Measurements from ENCODE around the gene KLK1. TPM values are rescaled to one million over a fixed set of nuclear protein-coding genes. Genes with fewer than 3 reads are reported as not detected.

KLK1 gene
- polyA plus RNA-seq, 1 donor from 2014 or later: not detected

DNA sequence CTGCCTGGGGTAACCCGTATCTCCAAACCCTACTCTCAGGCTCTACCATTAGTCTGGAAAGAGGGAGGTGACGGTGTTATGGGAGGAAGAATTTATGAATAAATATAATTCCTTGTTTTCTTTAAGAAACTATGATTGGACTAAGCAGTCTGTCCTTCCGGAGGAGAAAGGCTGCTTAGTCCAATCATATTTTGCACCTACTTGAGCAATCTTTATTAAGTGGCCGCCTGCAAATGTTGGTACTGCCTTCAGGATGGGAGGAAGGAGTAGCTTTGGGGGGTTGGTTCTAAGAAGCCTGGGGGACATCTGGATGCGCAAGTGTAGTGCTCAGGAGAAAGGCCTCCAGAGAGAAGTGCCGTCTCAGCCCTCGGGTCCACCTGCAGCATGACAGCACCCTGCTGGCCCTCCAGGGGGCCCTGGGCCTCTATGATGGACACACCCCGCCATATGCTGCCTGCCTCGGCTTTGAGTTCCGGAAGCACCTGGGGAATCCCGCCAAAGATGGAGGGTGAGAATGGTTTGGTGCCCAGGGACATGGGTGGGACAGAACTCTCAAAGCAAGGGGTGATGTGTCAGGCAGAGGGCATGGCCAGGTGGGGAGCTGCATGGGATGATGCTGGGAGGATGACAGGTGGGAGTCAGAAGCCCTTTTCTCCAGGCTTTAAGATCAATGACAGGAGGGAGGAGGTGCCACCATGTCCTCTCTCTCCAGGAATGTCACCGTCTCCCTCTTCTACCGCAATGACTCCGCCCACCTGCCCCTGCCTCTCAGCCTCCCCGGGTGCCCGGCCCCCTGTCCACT is 29.3 kb downstream of the KLK1 start:
- no peaks in the 10 kb centered on the region for H4K20me1 ChIP-seq (ENCODE audit: insufficient read depth)

DNA sequence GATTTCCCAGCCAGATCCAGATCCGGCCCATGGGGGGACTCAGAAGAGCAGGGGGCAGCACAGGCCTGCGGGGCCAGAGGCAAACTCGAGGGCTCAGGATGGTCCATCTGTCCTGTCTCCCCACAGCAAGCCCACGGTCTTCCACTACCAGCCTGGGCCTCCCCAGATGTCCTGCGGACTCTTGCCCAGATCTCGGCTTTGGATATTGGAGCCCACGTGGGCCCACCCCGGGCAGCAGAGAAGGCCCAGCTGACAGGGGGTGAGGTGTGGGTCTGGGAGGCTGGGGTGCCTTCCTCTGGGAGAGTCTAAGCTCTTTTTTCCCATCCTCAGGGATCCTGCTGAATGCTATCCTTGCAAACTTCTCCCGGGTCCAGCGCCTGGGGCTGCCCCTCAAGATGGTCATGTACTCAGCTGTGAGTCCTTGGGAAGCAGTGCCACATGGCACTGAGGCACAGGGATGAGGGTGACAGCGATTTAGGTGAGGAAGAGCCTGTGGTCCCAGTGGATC is 30.0 kb downstream of the KLK1 start:
- H4K20me1 ChIP-seq (ENCODE audit: insufficient read depth): no peaks in the 10 kb centered on the region
- no peaks in the 10 kb centered on the region for H3K36me3 ChIP-seq (ENCODE audit: insufficient read depth, low read length)
- H3K9me2 ChIP-seq (ENCODE audit: insufficient read depth, low read length): no peaks in the 10 kb centered on the region
- no peak overlapping the region for H2AFZ ChIP-seq (ENCODE audit: low read depth, low read length)
- H3K9me3 ChIP-seq (ENCODE audit: low read length): no peaks in the 10 kb centered on the region
- no peaks in the 10 kb centered on the region for H3F3A ChIP-seq (ENCODE audit: insufficient read depth, low read length, poor library complexity, severe bottlenecking)
- H3K79me2 ChIP-seq (replicated peaks; ENCODE audit: insufficient read depth, low read length): no peaks in the 10 kb centered on the region
- no peak for TF ChIP-seq MXI1 (conservative IDR thresholded peaks at IDR 0.05; ENCODE audit: poor library complexity, severe bottlenecking)
- no peak for TF ChIP-seq SMC3 (conservative IDR thresholded peaks at IDR 0.05; ENCODE audit: poor library complexity)
- TF ChIP-seq POLR2AphosphoS5 (IDR thresholded peaks at IDR 0.05): no peak
- TF ChIP-seq, protein P1, sequence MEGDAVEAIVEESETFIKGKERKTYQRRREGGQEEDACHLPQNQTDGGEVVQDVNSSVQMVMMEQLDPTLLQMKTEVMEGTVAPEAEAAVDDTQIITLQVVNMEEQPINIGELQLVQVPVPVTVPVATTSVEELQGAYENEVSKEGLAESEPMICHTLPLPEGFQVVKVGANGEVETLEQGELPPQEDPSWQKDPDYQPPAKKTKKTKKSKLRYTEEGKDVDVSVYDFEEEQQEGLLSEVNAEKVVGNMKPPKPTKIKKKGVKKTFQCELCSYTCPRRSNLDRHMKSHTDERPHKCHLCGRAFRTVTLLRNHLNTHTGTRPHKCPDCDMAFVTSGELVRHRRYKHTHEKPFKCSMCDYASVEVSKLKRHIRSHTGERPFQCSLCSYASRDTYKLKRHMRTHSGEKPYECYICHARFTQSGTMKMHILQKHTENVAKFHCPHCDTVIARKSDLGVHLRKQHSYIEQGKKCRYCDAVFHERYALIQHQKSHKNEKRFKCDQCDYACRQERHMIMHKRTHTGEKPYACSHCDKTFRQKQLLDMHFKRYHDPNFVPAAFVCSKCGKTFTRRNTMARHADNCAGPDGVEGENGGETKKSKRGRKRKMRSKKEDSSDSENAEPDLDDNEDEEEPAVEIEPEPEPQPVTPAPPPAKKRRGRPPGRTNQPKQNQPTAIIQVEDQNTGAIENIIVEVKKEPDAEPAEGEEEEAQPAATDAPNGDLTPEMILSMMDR (IDR thresholded peaks at IDR 0.05; ENCODE audit: poor library complexity, severe bottlenecking): no peak
- no peak for TF ChIP-seq EZH2 (IDR thresholded peaks at IDR 0.05; ENCODE audit: borderline replicate concordance, insufficient read depth, low read length, poor library complexity, severe bottlenecking)
- TF ChIP-seq TAF1 (IDR thresholded peaks at IDR 0.05; ENCODE audit: low read depth): no peak
- no peak for TF ChIP-seq RAD21 (conservative IDR thresholded peaks at IDR 0.05)
- H3K4me3 ChIP-seq (ENCODE audit: low read length): no peak overlapping the region
- H3K27ac ChIP-seq (ENCODE audit: low read length): no peak overlapping the region
- no peaks in the 10 kb centered on the region for H3K27me3 ChIP-seq (ENCODE audit: insufficient read depth, low read depth, low read length)
- H3K9ac ChIP-seq (ENCODE audit: low read length): no peak overlapping the region
- H3K4me2 ChIP-seq (ENCODE audit: low read length): no peak overlapping the region

More for the DNA sequence above, 29.3 kb downstream of the KLK1 start:
- Histone ChIP-seq H3K36me3 (ENCODE audit: insufficient read depth, low read length) (no peaks in the 10 kb centered on the region), H3F3A (ENCODE audit: insufficient read depth, low read length, poor library complexity, severe bottlenecking) (no peaks in the 10 kb centered on the region), H2AFZ (ENCODE audit: low read depth, low read length) (no peak overlapping the region), H3K4me3 (ENCODE audit: low read length) (no peak overlapping the region), H3K79me2 (replicated peaks; ENCODE audit: insufficient read depth, low read length) (no peaks in the 10 kb centered on the region), H3K4me2 (ENCODE audit: low read length) (no peak overlapping the region), H3K9me2 (ENCODE audit: insufficient read depth, low read length) (no peaks in the 10 kb centered on the region), H3K9me3 (ENCODE audit: low read length) (no peaks in the 10 kb centered on the region), H3K9ac (ENCODE audit: low read length) (no peak overlapping the region), H3K27ac (ENCODE audit: low read length) (no peak overlapping the region), H3K27me3 (ENCODE audit: insufficient read depth, low read depth, low read length) (no peaks in the 10 kb centered on the region)
- TF ChIP-seq EP300 (conservative IDR thresholded peaks at IDR 0.05; ENCODE audit: poor library complexity, severe bottlenecking): no peak
- TF ChIP-seq POLR2AphosphoS5 (IDR thresholded peaks at IDR 0.05): no peak
- TF ChIP-seq TAF1 (IDR thresholded peaks at IDR 0.05; ENCODE audit: low read depth): no peak
- TF ChIP-seq MXI1 (conservative IDR thresholded peaks at IDR 0.05; ENCODE audit: poor library complexity, severe bottlenecking): no peak
- TF ChIP-seq EZH2 (IDR thresholded peaks at IDR 0.05; ENCODE audit: borderline replicate concordance, insufficient read depth, low read length, poor library complexity, severe bottlenecking): no peak
- TF ChIP-seq, protein P1 (IDR thresholded peaks at IDR 0.05; ENCODE audit: poor library complexity, severe bottlenecking): no peak
- TF ChIP-seq SMC3 (conservative IDR thresholded peaks at IDR 0.05; ENCODE audit: poor library complexity): no peak
- no peak for TF ChIP-seq RAD21 (conservative IDR thresholded peaks at IDR 0.05)
- TF ChIP-seq, protein P2, sequence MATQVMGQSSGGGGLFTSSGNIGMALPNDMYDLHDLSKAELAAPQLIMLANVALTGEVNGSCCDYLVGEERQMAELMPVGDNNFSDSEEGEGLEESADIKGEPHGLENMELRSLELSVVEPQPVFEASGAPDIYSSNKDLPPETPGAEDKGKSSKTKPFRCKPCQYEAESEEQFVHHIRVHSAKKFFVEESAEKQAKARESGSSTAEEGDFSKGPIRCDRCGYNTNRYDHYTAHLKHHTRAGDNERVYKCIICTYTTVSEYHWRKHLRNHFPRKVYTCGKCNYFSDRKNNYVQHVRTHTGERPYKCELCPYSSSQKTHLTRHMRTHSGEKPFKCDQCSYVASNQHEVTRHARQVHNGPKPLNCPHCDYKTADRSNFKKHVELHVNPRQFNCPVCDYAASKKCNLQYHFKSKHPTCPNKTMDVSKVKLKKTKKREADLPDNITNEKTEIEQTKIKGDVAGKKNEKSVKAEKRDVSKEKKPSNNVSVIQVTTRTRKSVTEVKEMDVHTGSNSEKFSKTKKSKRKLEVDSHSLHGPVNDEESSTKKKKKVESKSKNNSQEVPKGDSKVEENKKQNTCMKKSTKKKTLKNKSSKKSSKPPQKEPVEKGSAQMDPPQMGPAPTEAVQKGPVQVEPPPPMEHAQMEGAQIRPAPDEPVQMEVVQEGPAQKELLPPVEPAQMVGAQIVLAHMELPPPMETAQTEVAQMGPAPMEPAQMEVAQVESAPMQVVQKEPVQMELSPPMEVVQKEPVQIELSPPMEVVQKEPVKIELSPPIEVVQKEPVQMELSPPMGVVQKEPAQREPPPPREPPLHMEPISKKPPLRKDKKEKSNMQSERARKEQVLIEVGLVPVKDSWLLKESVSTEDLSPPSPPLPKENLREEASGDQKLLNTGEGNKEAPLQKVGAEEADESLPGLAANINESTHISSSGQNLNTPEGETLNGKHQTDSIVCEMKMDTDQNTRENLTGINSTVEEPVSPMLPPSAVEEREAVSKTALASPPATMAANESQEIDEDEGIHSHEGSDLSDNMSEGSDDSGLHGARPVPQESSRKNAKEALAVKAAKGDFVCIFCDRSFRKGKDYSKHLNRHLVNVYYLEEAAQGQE (IDR thresholded peaks at IDR 0.05; ENCODE audit: borderline replicate concordance): no peak

Measured in neural cell (in vitro differentiated cells).